SW 1271 (cell line): ENCODE measurements around the gene COLQ.
"Not testable (repeated sequence)": the region's sequence is repeated elsewhere in the genome, so short reads cannot be mapped to it uniquely, and the experiment has no call there.

Source experiments
- DNase-seq, 2 experiments: peaks; one replicate each; lab custom pipeline; 2025; lab: John Stamatoyannopoulos, UW

The COLQ gene

DNA sequence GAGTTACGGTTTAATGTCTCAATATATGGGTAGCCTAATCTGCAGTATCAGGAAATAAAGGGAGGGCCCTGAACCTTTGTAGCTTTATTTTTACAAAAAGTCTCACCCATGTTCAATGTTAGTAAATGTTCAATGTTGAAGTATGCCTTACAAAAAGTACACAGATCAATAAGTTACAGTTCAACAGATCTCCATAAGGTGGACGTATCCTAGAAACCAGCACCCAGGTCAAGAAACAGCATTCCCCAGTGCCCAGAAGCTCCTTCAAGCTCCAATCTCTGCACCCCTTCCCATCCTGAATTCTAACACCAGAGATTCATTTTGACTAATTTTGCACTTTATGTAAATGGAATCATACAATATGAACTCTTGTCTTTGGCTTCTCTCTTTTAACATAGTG, 31.3 kb downstream of the COLQ start:
- DNase-seq = no peak

GRCh38 chr3:15488002-15488401, 33.5 kb downstream of the COLQ start:
- DNase-seq = no peak

DNA sequence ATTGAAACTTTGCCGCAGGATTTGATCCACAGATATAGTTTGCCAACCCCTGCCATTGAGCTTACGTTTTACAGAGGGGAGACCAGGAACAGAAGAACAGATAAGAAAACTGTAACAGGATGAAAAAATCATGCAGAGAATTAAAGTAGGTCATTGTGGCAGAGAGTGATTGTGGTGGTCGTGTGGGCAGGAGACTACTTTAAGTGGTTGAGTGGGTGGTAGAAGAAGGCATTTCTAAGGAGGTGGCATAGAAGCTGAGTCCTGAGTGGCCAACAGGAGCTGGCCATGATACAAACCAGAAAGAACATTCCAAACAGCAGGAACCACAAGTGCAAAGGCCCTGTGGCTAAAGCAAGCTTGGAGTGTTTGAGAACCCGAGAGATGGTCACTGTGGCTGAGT, 34.5 kb downstream of the COLQ start:
- DNase-seq = no peak

DNA sequence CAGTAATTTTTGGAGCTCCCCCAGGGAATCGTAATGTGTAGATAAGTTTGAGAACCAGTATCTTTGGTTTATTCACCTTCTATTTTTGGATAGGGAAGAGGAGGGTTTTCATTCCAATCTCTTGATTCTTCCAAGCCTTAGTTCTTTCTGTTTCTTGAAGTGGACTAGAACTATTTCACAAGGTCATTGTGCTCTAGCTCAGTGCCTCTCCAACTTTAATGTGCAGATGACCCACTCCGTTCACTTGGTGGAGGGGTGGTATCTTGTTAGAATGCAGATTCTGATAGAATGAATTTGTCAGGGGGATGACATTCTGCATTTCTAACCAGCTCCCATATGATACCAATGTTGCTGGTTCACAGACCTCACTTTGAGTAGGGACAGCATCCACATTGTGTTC, 35.5 kb downstream of the COLQ start:
- no peak for DNase-seq

- not testable (repeated sequence) for DNase-seq
Measured at GRCh38 chr3:15484551-15484950, 37.0 kb downstream of the COLQ start.

DNA sequence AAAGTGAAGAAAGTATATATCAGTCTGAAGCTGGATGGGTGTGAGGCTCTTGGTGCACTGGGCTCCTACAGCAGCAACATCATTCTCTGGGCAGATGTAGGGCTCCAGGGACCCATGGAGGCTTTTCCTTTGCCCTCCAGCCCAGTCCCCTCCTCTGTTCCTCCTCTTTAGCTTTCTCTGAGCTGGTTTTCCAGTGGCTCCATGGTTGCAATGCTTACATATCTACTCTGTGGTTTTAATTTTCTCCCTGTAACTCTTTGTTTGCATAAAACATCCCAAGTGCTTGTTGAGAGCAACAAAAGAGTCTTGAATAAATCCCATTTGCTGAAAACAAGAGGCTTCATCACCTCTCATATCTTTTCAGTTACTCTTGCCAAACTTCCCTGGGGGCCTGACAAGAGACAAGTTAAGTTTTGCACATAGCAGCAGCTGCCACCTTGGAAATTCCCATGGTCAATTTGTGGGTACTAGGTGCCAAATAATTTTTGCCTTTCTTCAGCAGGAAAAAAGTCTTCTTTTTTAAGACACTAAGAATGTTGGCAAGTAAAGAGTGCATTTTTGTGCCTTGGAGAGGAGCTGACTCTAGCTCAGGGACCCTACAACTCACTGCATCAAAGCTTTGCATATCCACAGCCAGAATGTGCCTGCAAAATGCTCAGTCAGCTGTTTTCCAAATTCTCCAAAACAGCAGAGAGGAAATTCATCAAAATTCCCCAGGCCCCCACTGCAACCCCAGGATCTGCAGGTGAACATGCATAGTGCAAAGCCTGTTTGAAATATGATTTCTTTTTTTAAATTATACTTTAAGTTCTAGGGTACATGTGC, 41.9 kb downstream of the COLQ start:
- no peak for DNase-seq

- DNase-seq = no peak
Measured at GRCh38 chr3:15478640-15478979, 42.9 kb downstream of the COLQ start.

GRCh38 chr3:15477951-15478639, 43.4 kb downstream of the COLQ start:
- no peak for DNase-seq

DNA sequence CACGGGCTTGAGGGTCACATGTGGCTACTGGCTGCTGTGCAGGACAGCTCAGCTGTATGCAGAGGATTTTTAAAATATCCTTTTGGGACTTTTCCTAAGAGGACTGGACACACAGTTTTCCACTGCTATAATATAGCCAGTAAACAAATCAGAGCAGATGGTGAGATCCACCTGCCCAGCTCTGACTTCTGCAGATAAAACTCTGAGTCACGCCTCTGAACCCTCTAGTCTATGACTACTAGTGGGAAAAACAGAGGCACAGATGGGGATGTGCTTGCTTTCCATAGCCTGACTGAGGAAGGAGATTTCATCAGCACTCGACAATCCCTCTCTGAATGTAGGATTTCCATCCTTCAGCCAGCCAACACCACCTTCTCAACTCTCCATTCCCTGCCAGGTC, 45.1 kb downstream of the COLQ start:
- no peak for DNase-seq

GRCh38 chr3:15475161-15475560, 46.3 kb downstream of the COLQ start:
- no peak for DNase-seq

GRCh38 chr3:15471861-15472260, 49.6 kb downstream of the COLQ start:
- no peak for DNase-seq

GRCh38 chr3:15470849-15471248, 50.7 kb downstream of the COLQ start:
- DNase-seq = no peak

GRCh38 chr3:15470261-15470660, 51.2 kb downstream of the COLQ start:
- DNase-seq = no peak

- no peak for DNase-seq
Measured at GRCh38 chr3:15467227-15468181, 54.0 kb downstream of the COLQ start.

DNA sequence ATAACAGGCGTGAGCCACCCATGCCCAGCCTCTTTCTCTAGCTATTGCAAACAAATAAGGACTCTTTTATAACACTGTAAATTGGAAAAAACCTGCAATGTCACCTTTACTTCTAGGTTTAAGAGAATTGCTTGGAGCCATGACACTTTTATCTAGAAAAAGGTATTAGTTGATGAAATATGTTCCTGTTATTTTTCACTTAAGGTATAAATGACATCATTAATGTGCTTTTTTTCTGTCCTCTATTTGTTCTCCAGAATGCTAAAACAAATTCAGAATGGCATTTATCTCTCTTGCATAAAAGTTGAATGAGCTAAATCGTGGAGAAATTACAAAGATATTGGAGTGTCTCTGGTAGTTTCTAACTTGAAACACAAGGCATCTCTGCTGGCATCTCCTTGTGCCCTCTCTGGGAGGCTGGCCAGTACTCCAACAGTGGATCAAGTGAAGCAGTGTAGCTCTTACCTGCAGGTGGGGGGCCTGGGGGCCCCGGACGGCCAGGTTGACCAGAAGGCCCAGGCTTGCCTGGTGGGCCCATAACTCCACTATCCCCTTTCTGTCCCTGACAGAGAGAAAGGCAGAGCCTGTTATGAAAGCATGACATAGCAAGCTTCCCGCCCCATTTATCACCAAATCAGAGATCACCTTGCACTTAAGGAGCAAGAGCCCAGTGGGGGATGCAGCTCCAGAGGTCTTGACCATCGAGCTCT, 55.5 kb downstream of the COLQ start:
- no peak for DNase-seq

GRCh38 chr3:15462451-15462850, 59.1 kb downstream of the COLQ start:
- DNase-seq = no peak

DNA sequence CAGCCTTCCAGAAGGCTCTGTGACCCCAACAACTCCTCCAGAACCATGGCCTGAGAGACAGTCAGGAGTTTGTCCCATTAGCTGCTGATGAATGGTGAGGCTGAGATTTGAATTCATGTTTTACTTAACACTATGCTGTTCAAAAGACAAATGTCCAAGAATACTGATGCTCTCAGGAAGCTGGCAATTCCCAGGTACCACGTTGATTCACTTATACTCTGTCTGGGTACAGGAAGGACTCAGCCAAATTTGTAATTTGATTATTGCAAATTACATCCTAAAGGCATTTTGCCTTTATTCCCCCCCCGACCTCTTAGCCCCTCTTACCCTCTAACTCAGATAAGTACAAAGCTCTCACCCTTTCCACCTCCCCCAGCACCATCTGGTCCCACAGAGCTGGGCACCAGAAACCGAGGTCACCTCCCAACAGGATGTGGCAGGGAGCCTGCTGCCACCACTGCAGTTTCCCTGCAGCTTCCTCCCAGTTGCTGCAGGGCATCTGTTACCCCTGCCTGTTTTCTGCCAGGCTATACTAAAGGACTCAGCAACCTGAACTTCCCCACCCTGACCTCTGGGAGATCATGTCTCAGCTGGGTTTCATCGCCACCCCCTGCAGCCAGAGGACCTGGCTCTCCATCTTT, 60.5 kb downstream of the COLQ start:
- DNase-seq = no peak

DNA sequence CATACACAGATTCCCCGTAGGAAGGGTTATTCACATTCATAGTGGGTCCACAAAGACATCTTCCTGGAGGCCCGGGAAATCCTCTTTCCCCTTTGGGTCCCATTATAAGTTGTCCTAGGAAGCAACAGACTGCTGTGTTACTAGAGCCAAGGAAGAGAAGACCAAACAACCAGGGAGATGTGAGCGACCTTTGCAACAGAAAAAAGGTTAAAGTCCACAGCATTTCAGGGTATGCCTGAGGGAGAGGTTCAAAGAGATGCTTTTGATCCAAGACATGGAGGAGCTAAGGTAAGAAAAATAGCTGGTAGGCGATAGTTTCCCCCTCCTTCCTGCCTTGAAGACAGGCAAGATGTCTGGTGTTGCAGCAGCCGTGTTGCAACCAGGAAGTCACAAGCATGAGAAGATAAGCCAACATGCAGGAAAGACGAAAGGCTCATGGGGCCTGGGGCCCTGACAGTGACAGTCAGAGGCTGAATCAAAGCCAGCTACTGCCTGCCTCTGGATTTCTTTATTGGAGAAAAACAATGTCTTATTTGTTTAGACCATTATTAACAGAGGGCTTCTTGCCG, 63.2 kb downstream of the COLQ start:
- DNase-seq = no peak

GRCh38 chr3:15456915-15457314, 64.6 kb downstream of the COLQ start:
- not testable (repeated sequence) for DNase-seq

GRCh38 chr3:15456321-15456720, 65.2 kb downstream of the COLQ start:
- no peak for DNase-seq

GRCh38 chr3:15455756-15456155, 65.8 kb downstream of the COLQ start:
- no peak for DNase-seq
